Measurements from ENCODE around the gene CNPY3. TPM values are rescaled to one million over a fixed set of nuclear protein-coding genes. Genes with fewer than 3 reads are reported as not detected.

Gene CNPY3
- polyA plus RNA-seq, 1 donor from 2014 or later, result 26.4 TPM

DNA sequence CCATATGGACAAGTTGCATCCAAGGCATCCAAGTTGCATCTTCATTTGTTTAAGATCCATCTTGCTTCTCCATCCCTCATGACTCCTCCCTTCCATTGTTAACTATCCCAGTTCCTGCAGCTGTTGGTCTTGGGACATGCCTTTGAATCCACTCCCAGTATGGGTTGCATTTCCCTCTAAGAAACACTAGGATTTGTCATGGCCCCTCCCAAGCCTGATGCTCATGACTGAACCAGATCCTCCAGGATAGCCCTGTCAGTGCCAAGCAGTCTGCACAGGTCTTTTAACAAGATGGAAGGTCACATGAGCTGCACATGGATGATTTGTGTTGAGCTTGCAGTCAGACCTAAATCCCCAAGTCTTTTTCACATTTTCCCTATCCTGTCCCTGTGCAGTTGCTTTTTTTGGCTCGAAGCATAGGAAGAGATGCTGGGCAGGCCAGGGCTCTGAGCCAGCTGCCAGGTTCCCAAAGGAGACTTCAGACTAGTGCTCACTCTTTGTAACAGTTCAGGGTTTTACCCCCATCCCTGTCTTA, 59.3 kb downstream of the CNPY3 start:
- TF ChIP-seq RAD21 (conservative IDR thresholded peaks at IDR 0.05) (no peak), CTCF (IDR thresholded peaks at IDR 0.05; ENCODE audit: poor library complexity, severe bottlenecking) (no peak)
- TF ChIP-seq, protein P1, sequence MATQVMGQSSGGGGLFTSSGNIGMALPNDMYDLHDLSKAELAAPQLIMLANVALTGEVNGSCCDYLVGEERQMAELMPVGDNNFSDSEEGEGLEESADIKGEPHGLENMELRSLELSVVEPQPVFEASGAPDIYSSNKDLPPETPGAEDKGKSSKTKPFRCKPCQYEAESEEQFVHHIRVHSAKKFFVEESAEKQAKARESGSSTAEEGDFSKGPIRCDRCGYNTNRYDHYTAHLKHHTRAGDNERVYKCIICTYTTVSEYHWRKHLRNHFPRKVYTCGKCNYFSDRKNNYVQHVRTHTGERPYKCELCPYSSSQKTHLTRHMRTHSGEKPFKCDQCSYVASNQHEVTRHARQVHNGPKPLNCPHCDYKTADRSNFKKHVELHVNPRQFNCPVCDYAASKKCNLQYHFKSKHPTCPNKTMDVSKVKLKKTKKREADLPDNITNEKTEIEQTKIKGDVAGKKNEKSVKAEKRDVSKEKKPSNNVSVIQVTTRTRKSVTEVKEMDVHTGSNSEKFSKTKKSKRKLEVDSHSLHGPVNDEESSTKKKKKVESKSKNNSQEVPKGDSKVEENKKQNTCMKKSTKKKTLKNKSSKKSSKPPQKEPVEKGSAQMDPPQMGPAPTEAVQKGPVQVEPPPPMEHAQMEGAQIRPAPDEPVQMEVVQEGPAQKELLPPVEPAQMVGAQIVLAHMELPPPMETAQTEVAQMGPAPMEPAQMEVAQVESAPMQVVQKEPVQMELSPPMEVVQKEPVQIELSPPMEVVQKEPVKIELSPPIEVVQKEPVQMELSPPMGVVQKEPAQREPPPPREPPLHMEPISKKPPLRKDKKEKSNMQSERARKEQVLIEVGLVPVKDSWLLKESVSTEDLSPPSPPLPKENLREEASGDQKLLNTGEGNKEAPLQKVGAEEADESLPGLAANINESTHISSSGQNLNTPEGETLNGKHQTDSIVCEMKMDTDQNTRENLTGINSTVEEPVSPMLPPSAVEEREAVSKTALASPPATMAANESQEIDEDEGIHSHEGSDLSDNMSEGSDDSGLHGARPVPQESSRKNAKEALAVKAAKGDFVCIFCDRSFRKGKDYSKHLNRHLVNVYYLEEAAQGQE (IDR thresholded peaks at IDR 0.05; ENCODE audit: borderline replicate concordance), result no peak
- H3K27me3 ChIP-seq (ENCODE audit: insufficient read depth, low read depth, low read length), result no peaks in the 10 kb centered on the region
- no peak overlapping the region for H3K4me2 ChIP-seq (ENCODE audit: low read length)
- H3K79me2 ChIP-seq (replicated peaks; ENCODE audit: insufficient read depth, low read length), result peaks cover 12% of the 10 kb centered on the region
- peaks cover 4% of the 10 kb centered on the region for H3F3A ChIP-seq (ENCODE audit: insufficient read depth, low read length, poor library complexity, severe bottlenecking)
- no peaks in the 10 kb centered on the region for H3K9me2 ChIP-seq (ENCODE audit: insufficient read depth, low read length)
- no peak overlapping the region for H3K4me3 ChIP-seq (ENCODE audit: low read length)
- no peaks in the 10 kb centered on the region for H3K36me3 ChIP-seq (ENCODE audit: insufficient read depth, low read length)
- no peak overlapping the region for H3K27ac ChIP-seq (ENCODE audit: low read length)
- H3K9ac ChIP-seq (ENCODE audit: low read length), result no peak overlapping the region
- no peaks in the 10 kb centered on the region for H4K20me1 ChIP-seq (ENCODE audit: insufficient read depth)
- no peak overlapping the region for H2AFZ ChIP-seq (ENCODE audit: low read depth, low read length)
- no peaks in the 10 kb centered on the region for H3K9me3 ChIP-seq (ENCODE audit: low read length)

Other genes with a start within 250 kb of the CNPY3 start
- gene PRPH2, start 206.9 kb upstream of the CNPY3 start, polyA plus RNA-seq, result not detected in 2 replicates
- gene TBCC, start 183.4 kb upstream of the CNPY3 start, polyA plus RNA-seq, result 112 and 125 TPM in 2 replicates
- 6.7 and 8.2 TPM in 2 replicates for gene BICRAL, start 147.4 kb upstream of the CNPY3 start, polyA plus RNA-seq
- gene RPL7L1, start 49.9 kb upstream of the CNPY3 start, polyA plus RNA-seq, result 84.6 and 88.5 TPM in 2 replicates
- not detected in 2 replicates for gene PTCRA, start 13.4 kb upstream of the CNPY3 start, polyA plus RNA-seq
- 0.30 and 0.97 TPM in 2 replicates for gene GNMT, start 31.3 kb downstream of the CNPY3 start, polyA plus RNA-seq
- gene PEX6, start 49.7 kb downstream of the CNPY3 start, polyA plus RNA-seq, result 20.4 and 27.7 TPM in 2 replicates
- 41.1 and 43.7 TPM in 2 replicates for gene PPP2R5D, start 55.1 kb downstream of the CNPY3 start, polyA plus RNA-seq
- 115 and 119 TPM in 2 replicates for gene MEA1, start 84.5 kb downstream of the CNPY3 start, polyA plus RNA-seq
- 232 and 244 TPM in 2 replicates for gene KLHDC3, start 84.8 kb downstream of the CNPY3 start, polyA plus RNA-seq
- gene RRP36, start 92.1 kb downstream of the CNPY3 start, polyA plus RNA-seq, result 73.1 and 79.2 TPM in 2 replicates
- gene CUL7, start 124.4 kb downstream of the CNPY3 start, polyA plus RNA-seq, result 25.7 and 32.2 TPM in 2 replicates
- gene MRPL2, start 130.0 kb downstream of the CNPY3 start, polyA plus RNA-seq, result 17.2 and 22.5 TPM in 2 replicates
- gene KLC4, start 130.2 kb downstream of the CNPY3 start, polyA plus RNA-seq, result 74.0 and 75.3 TPM in 2 replicates
- gene PTK7, start 146.8 kb downstream of the CNPY3 start, polyA plus RNA-seq, result 32.5 and 47.4 TPM in 2 replicates
- gene SRF, start 241.8 kb downstream of the CNPY3 start, polyA plus RNA-seq, result 24.8 and 28.9 TPM in 2 replicates